ENCODE measurements around the gene EVL.

Gene EVL

DNA sequence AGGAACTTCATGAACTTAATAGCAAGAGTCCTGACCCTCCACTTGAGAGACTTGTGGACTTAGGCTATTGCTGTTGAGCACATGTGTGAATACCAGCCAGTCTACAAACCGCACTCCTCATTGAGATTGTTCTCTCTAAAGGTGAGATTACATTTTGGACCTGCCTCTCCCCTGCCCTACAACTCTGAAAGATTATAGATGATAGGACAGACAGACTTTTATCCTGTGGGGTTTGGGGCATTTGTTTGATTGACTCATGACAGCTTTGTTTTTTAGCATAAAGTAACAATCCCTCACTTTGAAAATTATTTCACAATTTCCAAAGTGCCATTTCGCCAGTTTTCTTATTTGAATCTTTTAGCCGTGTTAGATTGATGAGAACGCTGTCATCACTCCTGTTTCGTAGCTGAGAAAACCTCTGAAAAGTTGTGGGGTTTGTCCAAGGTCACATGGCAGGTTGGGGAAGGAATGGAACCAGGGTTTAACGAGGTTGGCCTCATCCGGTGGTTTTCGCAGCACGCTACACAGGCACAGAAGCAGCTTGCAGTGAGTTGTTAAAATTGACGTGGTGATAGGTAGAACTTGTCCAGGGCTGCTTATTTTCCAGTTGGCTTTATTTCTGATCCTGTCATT is 836 bp downstream of the EVL start:
- DNase-seq (ENCODE audit: low read depth in 2 of 2) = peak; percentile 66 to 72

DNA sequence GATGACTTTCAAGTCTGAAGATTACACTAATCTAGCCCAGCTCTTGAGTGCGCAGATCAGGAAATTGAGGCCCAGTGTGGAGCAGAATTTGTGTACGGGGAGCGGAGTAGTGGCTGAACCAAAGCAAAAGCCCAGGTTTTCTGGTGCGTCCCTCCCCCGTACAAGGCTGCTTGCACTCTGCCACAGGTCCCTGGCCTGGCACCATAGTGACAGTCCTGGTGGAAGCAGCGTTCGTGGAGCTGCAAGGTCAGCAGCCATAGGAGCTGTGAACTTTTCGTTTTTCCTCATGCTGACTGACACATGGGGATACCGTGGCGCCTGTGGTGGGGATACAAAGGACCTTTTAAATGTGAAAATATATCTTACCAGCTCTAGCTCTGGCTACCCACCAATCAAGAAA is 1.7 kb downstream of the EVL start:
- DNase-seq (ENCODE audit: low read depth in 2 of 2) = no peak

DNA sequence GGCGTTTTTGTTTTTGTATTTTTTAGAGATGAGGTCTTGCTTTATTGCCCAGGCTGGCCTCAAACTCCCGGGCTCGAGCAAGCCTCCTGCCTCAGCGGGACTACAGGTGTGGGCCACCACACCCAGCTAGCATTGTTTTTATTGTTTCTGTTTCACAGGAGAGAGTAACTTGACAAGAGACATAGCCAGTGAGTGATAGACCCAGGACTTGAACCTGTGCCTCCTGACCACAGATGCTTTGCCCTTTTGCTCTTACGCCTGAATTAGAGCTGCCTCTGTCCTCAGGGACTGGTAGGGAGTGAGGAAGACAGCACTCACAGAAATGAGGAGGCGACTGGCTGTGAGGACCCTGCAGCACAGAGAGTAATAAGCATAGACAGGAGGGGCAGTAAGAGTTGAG is 2.3 kb downstream of the EVL start:
- DNase-seq (ENCODE audit: low read depth in 2 of 2) = no peak

DNA sequence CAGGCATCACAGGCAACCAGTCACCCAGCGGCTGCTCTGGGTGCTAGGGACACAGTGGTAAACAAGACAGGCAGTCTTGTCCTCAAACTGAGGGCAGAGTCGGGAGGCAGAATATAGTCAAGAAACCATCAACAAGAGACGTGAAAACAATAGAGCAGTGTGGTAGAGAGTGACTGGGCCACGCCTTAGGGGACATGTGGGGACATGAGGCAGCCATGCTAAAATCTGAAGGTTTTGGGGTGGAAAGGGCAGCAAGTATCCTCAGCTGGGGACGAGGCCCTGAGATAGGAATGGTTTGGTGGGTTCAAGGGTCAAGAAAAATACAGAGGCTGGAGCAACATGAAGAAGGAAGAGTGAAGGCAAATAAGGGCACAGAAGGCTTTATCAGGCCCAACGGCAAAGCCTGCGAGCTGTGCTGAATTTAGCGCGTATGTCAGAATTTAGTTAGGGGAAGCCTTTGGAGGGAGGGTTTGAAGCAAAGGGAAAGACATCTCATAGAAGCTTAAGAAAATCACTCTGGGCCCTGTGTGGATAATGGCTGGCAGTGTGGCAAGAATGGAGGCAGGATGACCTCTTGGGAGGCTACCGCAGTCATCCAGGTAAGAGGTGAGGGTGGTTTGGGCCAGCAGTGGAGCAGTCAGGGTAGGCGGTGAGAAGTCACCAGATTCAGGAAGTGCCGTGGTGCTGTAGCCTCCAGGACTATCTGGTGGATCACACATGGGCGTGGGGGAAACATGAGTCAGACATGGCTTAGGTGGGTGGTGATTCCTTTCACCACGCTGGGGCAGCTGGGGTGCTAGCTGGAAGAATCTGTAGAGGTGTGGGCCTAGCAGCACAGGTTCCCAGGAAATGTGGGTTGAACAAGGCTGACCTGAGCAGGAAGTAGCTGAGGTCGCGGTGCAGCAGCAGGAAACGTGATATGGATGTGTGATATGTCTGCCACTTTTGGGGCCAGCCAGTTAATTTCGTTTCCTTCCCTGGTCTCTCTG is 3.0 kb downstream of the EVL start:
- DNase-seq (ENCODE audit: low read depth in 2 of 2) = peak; percentile 81 to 91

DNA sequence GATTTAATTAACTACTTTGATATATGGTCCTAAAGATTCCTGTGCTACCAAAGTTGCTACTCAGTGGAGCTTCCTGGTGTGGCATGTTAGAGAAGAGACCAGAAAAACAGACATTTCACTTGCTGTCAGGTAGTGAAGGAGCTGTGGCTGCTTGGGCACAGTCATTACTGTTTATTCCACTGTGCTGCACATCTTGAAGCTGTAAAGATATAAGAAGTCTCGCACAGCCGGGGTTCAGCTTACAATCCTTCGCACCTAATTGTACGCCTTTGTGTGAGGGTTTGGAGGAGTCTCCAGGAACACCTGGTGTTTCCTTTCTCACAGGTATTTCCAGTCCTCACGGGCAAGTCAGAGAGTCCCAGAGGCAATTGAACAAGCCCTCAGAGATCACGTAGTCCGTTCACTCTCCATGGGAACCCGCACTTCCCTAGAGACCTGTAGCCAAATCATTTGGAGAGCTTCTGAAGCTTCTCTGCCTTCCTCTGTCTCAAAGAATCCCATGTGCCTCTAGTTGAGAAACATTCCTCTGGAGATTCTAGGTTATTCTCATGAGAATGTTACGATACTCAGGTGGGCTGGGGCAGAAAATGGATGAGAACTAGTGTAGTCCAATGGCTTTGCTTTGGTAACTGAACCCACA is 4.1 kb downstream of the EVL start:
- no peak for DNase-seq (ENCODE audit: low read depth in 2 of 2)

- no peak for DNase-seq (ENCODE audit: low read depth in 2 of 2)
Observed at GRCh38 chr14:100070310-100070709, 5.1 kb downstream of the EVL start.

DNA sequence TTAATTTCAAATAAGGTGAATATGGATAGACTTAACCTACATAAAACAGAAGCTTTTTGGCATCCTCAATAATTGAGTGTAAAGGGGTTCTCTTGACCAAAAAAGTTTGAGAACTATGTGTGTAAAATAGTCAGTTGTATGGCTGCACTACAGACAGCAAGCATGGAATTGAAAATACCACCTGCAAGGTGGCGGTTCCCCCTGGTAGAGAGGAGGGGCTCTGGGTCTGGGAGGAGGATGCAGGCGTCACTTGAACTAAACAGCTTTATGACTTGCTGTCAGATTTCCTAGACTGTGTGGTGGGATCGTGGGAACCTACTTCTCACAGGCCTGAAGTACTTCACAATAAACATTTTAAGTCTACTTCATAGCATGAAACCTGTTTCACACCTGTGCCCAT is 6.3 kb downstream of the EVL start:
- DNase-seq (ENCODE audit: low read depth in 2 of 2) = no peak

DNA sequence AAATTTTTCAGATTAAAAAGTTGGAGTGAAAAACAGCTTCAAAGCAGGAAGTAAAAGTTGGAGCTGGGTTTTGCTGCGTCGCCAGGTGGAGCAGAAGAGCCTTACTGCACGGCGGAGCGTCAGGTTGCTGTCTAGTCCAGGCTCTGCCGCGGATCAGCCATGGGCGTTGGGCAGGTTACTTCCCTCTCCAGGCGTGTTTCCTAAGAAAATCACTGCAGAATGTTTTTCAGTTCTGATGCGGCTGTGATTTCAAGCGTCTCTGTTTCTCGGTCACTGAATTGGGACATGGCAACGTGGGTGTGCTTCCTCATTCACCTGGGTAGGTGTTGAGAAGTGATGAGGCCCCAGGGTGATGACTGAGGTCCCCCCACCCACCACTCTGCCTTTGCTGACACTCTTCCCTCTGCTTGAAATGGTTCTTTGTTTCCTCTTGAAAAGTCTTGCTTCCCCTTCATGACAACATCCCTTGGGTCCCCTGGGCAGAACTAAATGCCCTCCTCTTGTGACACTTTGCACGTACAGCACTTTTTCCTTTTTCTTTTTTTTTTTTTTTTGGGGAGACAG is 7.6 kb downstream of the EVL start:
- DNase-seq (ENCODE audit: low read depth in 2 of 2) = peak in 1 of 2 donors; percentile 51

GRCh38 chr14:100073576-100074430 is 8.6 kb downstream of the EVL start:
- DNase-seq (ENCODE audit: low read depth in 2 of 2) = no peak

GRCh38 chr14:100074431-100075100 is 9.3 kb downstream of the EVL start:
- no peak for DNase-seq (ENCODE audit: low read depth in 2 of 2)

DNA sequence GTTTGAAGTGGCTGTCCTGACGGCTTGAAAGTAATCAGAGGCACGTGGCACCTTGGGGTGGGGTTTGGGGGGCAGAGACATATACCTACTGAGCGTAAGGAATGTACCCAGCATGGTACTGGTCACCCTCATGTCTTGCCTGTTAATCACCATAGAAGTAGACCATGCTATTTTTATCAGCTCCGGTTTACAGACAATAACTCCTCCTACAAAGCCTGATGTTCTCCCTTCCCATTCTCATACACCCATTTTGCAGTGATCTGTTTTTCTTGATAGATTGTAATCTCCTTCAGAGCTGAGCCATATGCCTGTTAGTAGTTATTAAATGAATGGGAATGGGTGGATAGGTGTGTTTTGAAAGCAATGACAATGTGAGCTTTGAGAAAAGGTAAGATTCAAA is 10.5 kb downstream of the EVL start:
- DNase-seq (ENCODE audit: low read depth in 2 of 2) = no peak

GRCh38 chr14:100076133-100076532 is 10.9 kb downstream of the EVL start:
- no peak for DNase-seq (ENCODE audit: low read depth in 2 of 2)

DNA sequence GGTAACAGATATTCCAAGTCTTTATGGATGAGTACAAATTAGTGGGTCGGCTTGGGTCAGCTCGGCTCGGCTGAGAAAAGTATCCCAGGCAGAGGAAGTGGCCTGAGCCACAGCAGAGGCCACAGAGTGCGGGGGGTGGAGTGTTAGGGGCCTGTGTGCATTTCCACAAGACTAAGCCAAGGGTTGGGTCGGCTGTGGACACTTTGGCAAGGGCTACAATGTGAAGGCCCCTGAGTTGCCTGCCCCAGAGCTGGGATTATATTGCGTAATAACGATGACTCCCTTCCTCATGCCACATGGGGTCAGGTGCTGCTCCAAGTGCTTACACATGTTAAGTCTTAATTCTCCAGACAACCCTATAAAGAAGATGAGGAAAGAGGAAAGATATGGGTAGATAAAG is 11.4 kb downstream of the EVL start:
- DNase-seq (ENCODE audit: low read depth in 2 of 2) = no peak

DNA sequence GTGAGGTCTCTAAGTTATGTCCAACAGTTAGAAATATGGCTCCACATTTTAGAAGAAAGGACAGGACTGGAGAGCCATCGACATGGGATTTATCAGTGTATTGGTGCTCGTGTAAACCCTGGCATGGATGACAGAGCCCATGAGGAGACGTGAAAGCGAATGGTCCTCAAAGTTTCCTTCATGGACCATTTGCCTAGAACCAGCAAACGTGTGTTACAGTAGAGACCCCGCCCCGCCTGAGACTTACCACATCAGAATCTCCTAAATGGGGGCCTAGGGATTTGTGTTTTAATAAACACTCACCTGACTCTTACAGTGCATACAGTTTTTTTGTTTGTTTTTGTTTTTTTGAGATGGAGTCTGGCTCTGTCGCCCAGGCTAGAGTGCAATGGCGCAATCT is 12.2 kb downstream of the EVL start:
- DNase-seq (ENCODE audit: low read depth in 2 of 2) = no peak

DNA sequence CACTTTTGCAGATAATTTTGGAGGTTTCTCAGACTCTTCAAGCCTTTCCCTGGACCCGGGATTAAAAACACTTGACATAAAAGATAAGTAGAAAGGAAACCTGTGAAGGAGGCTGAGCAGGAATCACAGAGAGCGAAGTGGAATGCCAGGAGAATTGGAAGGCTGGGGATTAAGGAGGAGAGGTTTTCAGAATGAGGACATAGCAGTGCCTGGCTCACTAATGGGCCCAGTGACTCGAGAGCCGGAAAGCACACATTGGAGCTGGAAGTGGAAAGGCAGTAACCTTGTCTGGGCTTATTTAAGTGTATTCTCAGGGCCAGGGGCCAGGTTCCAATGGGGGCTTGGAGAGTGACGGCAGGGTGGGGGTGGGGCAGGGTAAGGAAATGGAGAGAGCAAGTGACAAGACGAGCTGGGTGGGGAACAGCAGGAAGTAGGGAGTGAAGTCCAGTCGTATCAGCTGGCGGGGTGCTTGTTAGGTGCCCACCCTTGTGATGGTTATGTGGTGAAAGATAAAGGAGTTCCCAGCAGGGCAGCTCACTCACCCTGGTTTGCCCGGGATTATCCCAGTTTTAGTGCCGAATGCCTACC is 13.1 kb downstream of the EVL start:
- DNase-seq (ENCODE audit: low read depth in 2 of 2) = no peak

GRCh38 chr14:100078997-100079725 is 13.9 kb downstream of the EVL start:
- DNase-seq (ENCODE audit: low read depth in 2 of 2) = peak; percentile 50 to 69

DNA sequence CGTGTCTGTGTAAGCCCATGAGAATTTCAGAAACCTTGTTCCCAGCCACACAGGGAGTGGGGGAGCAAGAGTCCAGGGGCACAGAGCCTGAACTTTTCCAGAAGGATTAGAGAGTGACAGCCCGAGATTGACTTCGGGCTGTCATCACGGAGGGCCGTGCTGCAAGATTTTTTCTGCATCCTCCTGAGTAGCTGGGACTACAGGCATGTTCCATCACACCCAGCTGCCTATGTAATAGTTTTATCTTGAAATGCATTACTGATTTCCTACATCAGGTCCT is 14.4 kb downstream of the EVL start:
- no peak for DNase-seq (ENCODE audit: low read depth in 2 of 2)

GRCh38 chr14:100080206-100080605 is 15.0 kb downstream of the EVL start:
- DNase-seq (ENCODE audit: low read depth in 2 of 2) = no peak

GRCh38 chr14:100081997-100082625 is 16.9 kb downstream of the EVL start:
- DNase-seq (ENCODE audit: low read depth in 2 of 2) = no peak

DNA sequence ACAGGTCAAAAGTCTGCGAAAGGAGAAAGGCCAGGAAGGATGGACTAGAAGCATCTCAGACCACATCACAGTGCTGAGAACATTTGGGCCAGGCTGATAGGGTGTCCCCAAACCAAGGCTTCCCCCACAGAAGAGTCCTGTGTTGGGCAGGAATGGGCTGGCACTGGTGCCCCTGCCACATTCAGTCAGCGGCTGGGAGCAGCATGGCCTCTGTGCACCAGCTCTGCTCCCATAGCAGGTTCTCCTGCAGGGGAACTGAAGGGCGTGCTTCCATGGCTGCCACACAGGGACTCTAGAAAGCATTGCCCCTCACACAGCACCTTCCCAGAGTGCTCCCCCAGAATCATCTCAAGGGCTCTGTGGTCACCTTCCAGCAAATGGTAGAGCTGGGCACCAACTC is 17.5 kb downstream of the EVL start:
- DNase-seq (ENCODE audit: low read depth in 2 of 2) = no peak
